ENCODE results near the gene VAV2. TPM values are rescaled to one million over a fixed set of nuclear protein-coding genes. Genes with fewer than 3 reads are reported as not detected.

The VAV2 gene
- total and polyA plus RNA-seq, 11 donors = 3.3 to 9.9 (median 5.3) TPM

- Histone ChIP-seq H3K9me3 (peaks cover 0 to 29% (median 10%) of the 10 kb centered on the region in 12 donors), H3K36me3 (peaks cover 0 to 42% (median 16%) of the 10 kb centered on the region in 9 donors), H3K4me1 (no peaks in the 10 kb centered on the region), H3K4me3 (no peak overlapping the region), H3K27ac (no peak overlapping the region), H3K27me3 (no peaks in the 10 kb centered on the region)
- DNase-seq = peak in 1 of 5 donors; percentile 18
- 88 to 92% (median 89%) methylated on average over 24 to 26 of the region's 26 CpGs for WGBS, 4 donors
- ATAC-seq = no peak
- no peak for TF ChIP-seq CTCF (IDR thresholded peaks at IDR 0.05)
- intact Hi-C loops (cut with DNase I) = no loop called here
These were observed 228.6 kb downstream of the VAV2 start for GRCh38 chr9:133763272-133764183.

- Histone ChIP-seq H3K4me3 (no peak overlapping the region), H3K27me3 (no peaks in the 10 kb centered on the region), H3K4me1 (no peaks in the 10 kb centered on the region), H3K27ac (no peak overlapping the region), H3K36me3 (peaks cover 0 to 33% (median 10%) of the 10 kb centered on the region in 9 donors), H3K9me3 (peaks cover 0 to 29% (median 9%) of the 10 kb centered on the region in 12 donors)
- ATAC-seq (no peak), DNase-seq (peak in 1 of 5 donors; percentile 39)
- TF ChIP-seq POLR2A (IDR thresholded peaks at IDR 0.05) (no peak), CTCF (IDR thresholded peaks at IDR 0.05) (no peak)
- WGBS, 4 donors = 93 to 95% (median 95%) methylated on average over 19 of the region's 19 CpGs
- intact Hi-C loops (cut with DNase I) = no loop called here
These were observed 229.4 kb downstream of the VAV2 start for GRCh38 chr9:133762488-133763271.

- peaks cover 0 to 22% (median under 1%) of the 10 kb centered on the region in 12 donors for H3K9me3 ChIP-seq
- TF ChIP-seq CTCF (IDR thresholded peaks at IDR 0.05) (no peak), POLR2A (IDR thresholded peaks at IDR 0.05) (no peak)
- WGBS, 4 donors = 81 to 96% (median 92%) methylated on average over 7 to 11 of the region's 11 CpGs
- intact Hi-C loops (cut with DNase I) = no loop called here
- no peaks in the 10 kb centered on the region for H3K27me3 ChIP-seq
- ATAC-seq (no peak), DNase-seq (peak in 1 of 5 donors; percentile 2)
- peaks cover 0 to 24% (median 8%) of the 10 kb centered on the region in 9 donors for H3K36me3 ChIP-seq
- no peak overlapping the region for H3K4me3 ChIP-seq
- H3K27ac ChIP-seq = no peak overlapping the region
- no peaks in the 10 kb centered on the region for H3K4me1 ChIP-seq
These were observed 230.4 kb downstream of the VAV2 start for GRCh38 chr9:133761641-133762248.

Data from heart left ventricle (tissue), 16 donors.